OCI-LY1 (cell line): ENCODE results near the gene PIGN.

ENCODE experiments used
- H2AFZ ChIP-seq: fragments of 200-600 bp; sonication (generic), shearing (Covaris generic); 2 replicates; pipeline ENCODE4 v1.6.0; 2014; ENCODE audit warnings: antibody characterized with exemption, mild to moderate bottlenecking, low read length
- H3F3A ChIP-seq: fragments of 200-600 bp; sonication (generic), shearing (Covaris generic); 2 replicates; pipeline ENCODE4 v1.6.0; 2014; ENCODE audit warnings: mild to moderate bottlenecking, antibody characterized with exemption, low read length, moderate library complexity; ENCODE audit not compliant: insufficient read depth
- H3K27ac ChIP-seq: fragments of 200-600 bp; sonication (generic); 2 replicates; pipeline ENCODE4 v1.5.1; 2014; ENCODE audit warnings: low read length, mixed run types, mild to moderate bottlenecking, low read depth; ENCODE audit not compliant: poor library complexity, severe bottlenecking
- H3K27me3 ChIP-seq: fragments of 200-600 bp; sonication (generic); 2 replicates; pipeline ENCODE4 v1.6.0; 2014; ENCODE audit warnings: antibody characterized with exemption, mild to moderate bottlenecking, low read length, moderate library complexity; ENCODE audit not compliant: insufficient read depth
- H3K36me3 ChIP-seq: fragments of 200-600 bp; sonication (generic); 2 replicates; pipeline ENCODE4 v1.6.1; 2014; ENCODE audit warnings: mild to moderate bottlenecking, antibody characterized with exemption, low read length, moderate library complexity, mixed read lengths; ENCODE audit not compliant: insufficient read depth
- H3K4me1 ChIP-seq: fragments of 200-600 bp; sonication (generic); 2 replicates; pipeline ENCODE4 v1.5.1; 2014; ENCODE audit warnings: mild to moderate bottlenecking, low read length, moderate library complexity; ENCODE audit not compliant: insufficient read depth, severe bottlenecking
- H3K4me2 ChIP-seq: fragments of 200-600 bp; sonication (generic), shearing (Covaris generic); 2 replicates; pipeline ENCODE4 v1.6.1; 2014; ENCODE audit warnings: low read length
- H3K4me3 ChIP-seq: fragments of 200-600 bp; sonication (generic); 2 replicates; pipeline ENCODE4 v1.5.1; 2014; ENCODE audit warnings: low read length, low read depth, mild to moderate bottlenecking, mixed read lengths; ENCODE audit not compliant: poor library complexity, severe bottlenecking
- H3K79me2 ChIP-seq: fragments of 200-600 bp; shearing (Covaris generic); 2 replicates; pipeline ENCODE4 v1.6.1; 2016; ENCODE audit warnings: mixed run types, low read length, mixed read lengths; ENCODE audit not compliant: insufficient read depth
- H3K9ac ChIP-seq: fragments of 200-600 bp; sonication (generic), shearing (Covaris generic); 2 replicates; pipeline ENCODE4 v1.6.1; 2014; ENCODE audit warnings: mild to moderate bottlenecking, low read length, mixed read lengths
- H3K9me2 ChIP-seq: fragments of 200-600 bp; sonication (generic), shearing (Covaris generic); 2 replicates; pipeline ENCODE4 v1.6.1; 2014; ENCODE audit warnings: low read depth, mild to moderate bottlenecking, low read length, mixed read lengths
- H3K9me3 ChIP-seq: fragments of 200-600 bp; shearing (Covaris generic); 2 replicates; pipeline ENCODE4 v1.6.1; 2014; ENCODE audit warnings: low read length, mixed read lengths
- H4K20me1 ChIP-seq: fragments of 200-600 bp; sonication (generic), shearing (Covaris generic); 2 replicates; pipeline ENCODE4 v1.6.0; 2016; ENCODE audit warnings: mild to moderate bottlenecking, low read length; ENCODE audit not compliant: insufficient read depth
- CTCF ChIP-seq: fragments of 200-600 bp; sonication (generic), shearing (Covaris generic); IDR thresholded peaks from 2 replicates; pipeline ENCODE4 v1.5.1; 2017; ENCODE audit warnings: mild to moderate bottlenecking, antibody characterized with exemption, low read length, moderate library complexity, mixed read lengths
- EZH2 ChIP-seq: fragments of 200-600 bp; sonication (generic), shearing (Covaris generic); IDR thresholded peaks from 2 replicates; pipeline ENCODE4 v1.8.0; 2017; ENCODE audit warnings: borderline replicate concordance, mixed run types, mild to moderate bottlenecking, antibody characterized with exemption, low read length, moderate library complexity, mixed read lengths

Gene PIGN

GRCh38 chr18:62164310-62164709 is 22.5 kb downstream of the PIGN start:
- no peak overlapping the region for H3K9ac ChIP-seq
- H3K9me3 ChIP-seq: no peaks in the 10 kb centered on the region
- no peak overlapping the region for H3K27ac ChIP-seq
- no peaks in the 10 kb centered on the region for H3K79me2 ChIP-seq
- TF ChIP-seq EZH2: no peak
- no peak for TF ChIP-seq CTCF
- H4K20me1 ChIP-seq: no peaks in the 10 kb centered on the region
- no peaks in the 10 kb centered on the region for H3K9me2 ChIP-seq
- H3K4me3 ChIP-seq: no peak overlapping the region
- H3F3A ChIP-seq: no peaks in the 10 kb centered on the region
- H3K4me2 ChIP-seq: no peak overlapping the region
- H3K27me3 ChIP-seq: no peaks in the 10 kb centered on the region
- H3K36me3 ChIP-seq: peaks cover 5% of the 10 kb centered on the region; the same call in 1 of the 2 replicates
- H2AFZ ChIP-seq: no peak overlapping the region
- H3K4me1 ChIP-seq: no peaks in the 10 kb centered on the region

- Histone ChIP-seq H2AFZ (no peak overlapping the region), H3K27me3 (no peaks in the 10 kb centered on the region), H4K20me1 (no peaks in the 10 kb centered on the region), H3K4me1 (no peaks in the 10 kb centered on the region), H3K4me3 (no peak overlapping the region), H3K9ac (no peak overlapping the region), H3K4me2 (no peak overlapping the region), H3F3A (no peaks in the 10 kb centered on the region), H3K79me2 (no peaks in the 10 kb centered on the region), H3K9me2 (no peaks in the 10 kb centered on the region), H3K36me3 (peaks cover 10% of the 10 kb centered on the region; the same call in 1 of the 2 replicates), H3K27ac (no peak overlapping the region), H3K9me3 (no peaks in the 10 kb centered on the region)
- TF ChIP-seq EZH2 (no peak), CTCF (no peak)
Measured at GRCh38 chr18:62157843-62158242, 29.0 kb downstream of the PIGN start.

- TF ChIP-seq CTCF: no peak
- no peak for TF ChIP-seq EZH2
Measured at GRCh38 chr18:62152844-62153243, 34.0 kb downstream of the PIGN start.

More at GRCh38 chr18:62152844-62153243, 34.0 kb downstream of the PIGN start:
- no peaks in the 10 kb centered on the region for H3K4me1 ChIP-seq
- no peak overlapping the region for H3K27ac ChIP-seq
- no peaks in the 10 kb centered on the region for H3K9me3 ChIP-seq
- H3K9ac ChIP-seq: no peak overlapping the region
- H3K9me2 ChIP-seq: no peaks in the 10 kb centered on the region
- H2AFZ ChIP-seq: no peak overlapping the region
- no peak overlapping the region for H3K4me3 ChIP-seq
- H3F3A ChIP-seq: no peaks in the 10 kb centered on the region
- H3K36me3 ChIP-seq: peaks cover 8% of the 10 kb centered on the region
- no peaks in the 10 kb centered on the region for H4K20me1 ChIP-seq
- H3K27me3 ChIP-seq: no peaks in the 10 kb centered on the region
- H3K4me2 ChIP-seq: no peak overlapping the region
- no peaks in the 10 kb centered on the region for H3K79me2 ChIP-seq
